T1000 (cell line): Measurements from ENCODE around the gene METAP2.

ENCODE experiments used
- DNase-seq: peaks from one replicate; lab custom pipeline; 2025; ENCODE audit warnings: mixed read lengths; lab: John Stamatoyannopoulos, UW

METAP2 gene

GRCh38 chr12:95549392-95550084 lies 75.6 kb downstream of the METAP2 start:
- no peak for DNase-seq

GRCh38 chr12:95551305-95551704 lies 77.4 kb downstream of the METAP2 start, which contains the start of gene USP44:
USP44 (minus strand) TSS chr12:95551476; CDS start chr12:95534256, 17,220 bp downstream.
- DNase-seq, result no peak

GRCh38 chr12:95551913-95552516 lies 78.1 kb downstream of the METAP2 start:
- no peak for DNase-seq

- no peak for DNase-seq
These were observed 79.4 kb downstream of the METAP2 start for GRCh38 chr12:95553197-95553943.

- DNase-seq, result no peak
These were observed 80.7 kb downstream of the METAP2 start for GRCh38 chr12:95554532-95555071.

- no peak for DNase-seq
These were observed 83.7 kb downstream of the METAP2 start for GRCh38 chr12:95557625-95558024.
